Kidney glomerular epithelial cell (primary cell): ENCODE results near the gene ATP5F1C.
"Not testable (repeated sequence)": the region's sequence is repeated elsewhere in the genome, so short reads cannot be mapped to it uniquely, and the experiment has no call there.

Experiments used
- DNase-seq: peaks from one replicate; lab custom pipeline; 2025; lab: John Stamatoyannopoulos, UW

ATP5F1C gene

GRCh38 chr10:7794251-7795026 is 6.5 kb downstream of the ATP5F1C start:
- no peak for DNase-seq

DNA sequence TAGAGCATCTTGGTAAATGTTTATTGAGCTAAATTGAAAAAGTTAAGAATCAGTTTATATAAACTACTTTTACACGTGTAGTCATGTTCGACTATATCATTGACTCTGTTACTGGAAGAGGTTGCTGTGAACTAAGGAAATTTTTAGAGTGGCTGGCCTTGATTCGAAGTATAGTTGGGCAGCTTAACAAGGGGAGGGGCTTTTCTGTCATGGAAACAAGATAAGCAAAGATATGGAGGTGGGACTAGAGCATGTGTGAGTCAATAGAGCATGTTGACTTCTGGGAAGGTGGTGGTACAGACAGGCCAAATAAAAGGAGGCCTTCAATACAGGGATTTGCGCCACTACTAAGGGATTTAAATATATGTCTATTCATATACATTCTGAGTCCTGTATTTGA is 7.6 kb downstream of the ATP5F1C start:
- DNase-seq = peak; percentile 12

DNA sequence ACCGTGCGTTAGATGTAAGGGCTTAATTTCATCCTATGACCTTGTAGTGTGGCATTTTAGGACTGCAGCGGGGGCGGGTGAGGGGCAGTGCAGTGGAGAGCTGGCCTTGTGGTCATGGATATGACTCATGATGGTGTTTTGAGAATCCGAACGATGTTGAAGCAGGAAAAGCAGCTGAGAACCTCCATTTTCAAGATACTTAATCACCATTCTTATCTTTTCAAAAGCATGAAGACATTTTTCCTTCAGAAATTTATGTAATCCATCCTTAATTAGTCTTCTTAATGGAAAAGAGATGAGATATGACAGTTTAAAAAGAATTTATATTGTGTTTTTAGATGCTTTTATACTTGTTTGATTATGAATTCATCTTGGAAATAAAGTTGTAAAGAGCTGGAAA is 9.6 kb downstream of the ATP5F1C start:
- DNase-seq = peak; percentile 76

- no peak for DNase-seq
Observed at GRCh38 chr10:7802606-7803005, 14.6 kb downstream of the ATP5F1C start.

GRCh38 chr10:7804216-7804615 is 16.2 kb downstream of the ATP5F1C start:
- DNase-seq = no peak

DNA sequence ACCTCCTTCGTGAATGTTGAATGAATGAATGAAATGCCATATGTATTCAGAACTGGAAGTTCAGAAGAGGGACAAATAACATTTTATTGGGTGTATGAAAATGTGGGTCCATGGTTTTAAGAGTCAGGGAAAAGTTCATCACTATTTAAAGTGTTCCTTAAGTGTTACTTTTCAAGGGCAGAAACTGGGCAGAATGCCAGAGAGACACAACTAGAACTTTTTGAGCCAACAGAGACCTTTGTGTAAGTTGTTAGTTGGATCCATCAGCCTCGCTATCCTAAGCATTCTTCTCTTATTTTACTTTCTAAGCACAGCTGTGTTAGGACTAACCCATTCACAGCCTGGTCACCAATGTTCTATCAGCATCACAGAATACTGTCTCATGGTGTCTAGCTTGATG is 16.8 kb downstream of the ATP5F1C start:
- no peak for DNase-seq

DNA sequence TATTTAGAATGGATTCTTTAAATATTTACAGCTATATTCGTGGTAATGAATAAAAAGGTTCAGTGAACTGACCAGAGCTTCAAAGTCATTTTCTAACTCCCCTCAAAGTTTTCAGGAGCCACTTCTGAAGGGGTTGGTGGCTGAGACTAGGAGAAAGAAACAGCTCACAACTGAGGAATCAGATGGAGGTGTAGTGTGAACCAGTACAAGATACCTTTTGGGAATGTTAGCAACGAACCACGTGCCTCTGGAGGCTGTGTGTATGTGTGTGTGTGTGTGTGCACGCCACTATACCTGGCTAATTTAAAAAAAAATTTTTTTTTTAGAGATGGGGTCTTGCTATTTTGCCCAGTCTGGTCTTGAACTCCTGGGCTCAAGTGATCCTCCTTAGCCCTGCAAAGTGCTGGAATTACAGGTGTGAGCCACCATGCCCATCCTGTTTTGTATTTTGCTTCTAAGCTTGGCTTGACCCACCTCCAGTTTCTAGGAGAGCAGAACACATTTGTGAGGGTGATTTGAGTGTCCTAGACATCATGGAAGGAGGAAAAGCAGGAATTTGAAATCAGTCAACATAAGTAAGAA is 20.8 kb downstream of the ATP5F1C start:
- no peak for DNase-seq

GRCh38 chr10:7810443-7810842 is 22.5 kb downstream of the ATP5F1C start:
- DNase-seq = no peak

DNA sequence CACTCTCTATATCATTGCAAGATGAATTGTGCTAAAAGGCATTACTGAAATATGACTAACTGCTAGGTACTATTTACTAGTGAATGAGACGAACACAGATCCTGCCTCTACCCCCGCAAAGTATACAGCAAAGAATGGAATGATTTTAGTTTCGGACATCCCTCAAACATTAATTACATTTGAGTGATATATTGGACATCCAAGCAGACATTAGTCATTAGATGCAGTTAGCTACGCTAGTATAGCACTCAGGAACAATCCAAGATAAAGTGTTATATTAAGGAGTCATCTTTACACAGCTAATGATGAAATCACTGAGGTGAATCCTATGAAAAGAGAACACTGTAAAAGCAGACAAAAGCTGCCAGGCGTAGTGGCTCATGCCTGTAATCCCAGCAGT is 23.0 kb downstream of the ATP5F1C start:
- DNase-seq = peak; percentile 31

GRCh38 chr10:7811743-7812142 is 23.8 kb downstream of the ATP5F1C start:
- not testable (repeated sequence) for DNase-seq

GRCh38 chr10:7813481-7813880 is 25.5 kb downstream of the ATP5F1C start:
- DNase-seq = no peak

GRCh38 chr10:7817576-7817975 is 29.6 kb downstream of the ATP5F1C start:
- no peak for DNase-seq

DNA sequence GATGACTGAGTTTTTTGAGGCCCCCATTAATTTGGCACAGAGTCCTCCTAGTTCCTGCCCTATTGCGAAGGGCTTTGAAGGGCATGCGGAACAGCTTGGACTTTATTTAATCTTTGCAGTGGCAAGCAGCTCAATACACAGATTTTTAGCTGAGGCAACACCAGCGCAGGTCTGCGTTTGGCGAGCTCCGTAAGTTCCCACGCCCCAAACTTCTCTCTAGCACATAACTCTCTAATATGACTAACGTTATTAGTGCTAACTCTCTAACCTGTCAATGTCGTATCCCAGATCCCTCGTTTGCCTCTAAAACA is 30.0 kb downstream of the ATP5F1C start:
- DNase-seq = no peak

DNA sequence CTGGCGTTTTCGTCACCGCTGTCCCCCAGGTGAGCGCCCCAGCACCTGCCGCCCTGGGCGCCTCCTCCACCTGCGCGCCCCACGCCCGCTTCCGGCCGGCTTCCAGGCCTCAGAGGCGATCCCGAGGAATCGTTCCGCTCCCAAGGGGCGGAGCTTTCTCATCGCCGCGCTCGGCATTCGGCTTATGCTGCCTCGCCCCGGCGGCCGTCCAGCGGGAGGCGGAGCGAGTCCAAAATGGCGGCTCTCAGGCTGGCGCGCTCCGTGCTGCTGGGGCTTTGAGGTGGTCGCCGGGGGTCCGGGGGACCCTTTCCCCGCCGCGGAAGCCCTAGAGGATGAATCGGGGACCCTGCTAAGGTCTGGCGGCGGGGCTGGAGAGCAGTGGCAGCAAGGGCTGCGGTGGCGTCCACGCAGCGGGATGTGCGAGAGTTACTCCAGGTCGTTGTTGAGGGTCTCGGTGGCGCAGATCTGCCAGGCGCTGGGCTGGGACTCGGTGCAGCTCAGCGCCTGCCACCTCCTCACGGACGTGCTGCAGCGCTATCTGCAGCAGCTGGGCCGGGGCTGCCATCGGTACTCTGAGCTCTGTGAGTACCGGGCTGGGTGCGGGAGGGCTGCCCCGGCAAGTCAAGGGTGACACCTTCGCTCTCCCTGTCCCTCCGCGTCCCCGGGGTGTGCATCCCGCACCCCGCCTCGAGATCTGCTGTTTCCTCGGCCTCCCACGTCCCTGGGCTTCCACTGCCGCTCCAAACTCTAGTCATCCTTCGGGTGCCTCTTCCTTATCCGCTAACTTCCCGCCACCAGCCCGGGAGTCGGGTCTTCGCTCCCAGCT is 30.5 kb downstream of the ATP5F1C start, which contains the start of gene TAF3:
Gene TAF3, plus strand, starts transcription at position 211 of the 826 bp plus-strand sequence. Its CDS starts 205 bp downstream, at position 416.
- peak; percentile 88 for DNase-seq

DNA sequence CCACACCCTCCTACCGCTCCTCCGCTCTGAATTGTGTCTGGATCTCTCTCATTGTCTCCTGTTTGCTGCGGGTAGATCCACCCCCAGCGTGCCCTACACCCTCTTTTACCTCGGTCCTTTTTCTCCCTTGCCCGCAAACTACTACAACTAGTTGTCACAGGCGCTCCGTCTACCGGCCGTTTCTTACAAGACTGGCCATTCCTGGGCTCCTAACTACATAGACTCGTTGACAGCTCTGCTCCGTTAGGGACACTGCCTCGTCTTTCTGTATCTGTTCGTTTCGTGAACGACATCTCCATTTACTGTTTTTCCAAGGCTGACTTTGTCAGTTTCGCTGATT is 31.1 kb downstream of the ATP5F1C start:
- DNase-seq = peak; percentile 26

- DNase-seq = no peak
Observed at GRCh38 chr10:7824251-7824650, 36.3 kb downstream of the ATP5F1C start.

DNA sequence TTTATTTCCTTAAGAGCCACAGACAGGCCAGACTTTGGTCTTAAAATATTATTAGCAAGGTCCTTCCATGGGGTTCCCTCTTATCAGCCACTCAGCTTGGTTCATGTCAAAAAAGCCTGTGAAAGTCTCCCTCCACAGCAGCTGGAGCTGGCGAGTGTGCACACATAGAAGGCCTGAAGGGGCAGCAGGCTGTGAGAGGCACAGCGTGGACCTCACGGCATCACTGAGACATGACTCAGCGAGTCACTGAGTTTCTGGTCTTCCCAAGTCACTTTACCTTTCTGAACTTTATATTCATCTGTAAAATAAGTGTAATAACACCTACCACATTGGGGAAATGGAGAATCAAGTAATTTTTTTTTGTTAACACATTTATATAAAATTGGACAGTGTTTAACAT is 39.0 kb downstream of the ATP5F1C start:
- peak; percentile 16 for DNase-seq

- no peak for DNase-seq
Observed at GRCh38 chr10:7829289-7829834, 41.4 kb downstream of the ATP5F1C start.

DNA sequence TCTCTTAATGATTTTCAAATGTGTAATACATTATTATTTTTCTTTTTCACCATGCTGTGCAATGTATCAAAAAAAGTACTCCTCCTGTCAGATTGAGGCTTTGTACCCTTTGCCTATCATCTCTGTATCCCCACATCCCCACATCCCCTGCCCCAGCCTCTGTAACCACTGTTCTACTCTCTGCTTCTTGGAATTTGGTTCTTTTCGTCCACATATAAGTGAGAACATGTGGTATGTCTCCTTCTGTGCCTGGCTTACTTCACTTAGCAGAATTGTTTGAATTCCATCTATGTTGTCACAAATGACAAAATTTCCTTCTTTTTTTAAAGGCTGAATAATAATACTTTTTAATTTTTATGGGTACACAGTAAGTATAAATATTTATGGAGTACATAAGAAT is 44.1 kb downstream of the ATP5F1C start:
- DNase-seq = no peak

GRCh38 chr10:7833210-7833609 is 45.2 kb downstream of the ATP5F1C start:
- DNase-seq = no peak

DNA sequence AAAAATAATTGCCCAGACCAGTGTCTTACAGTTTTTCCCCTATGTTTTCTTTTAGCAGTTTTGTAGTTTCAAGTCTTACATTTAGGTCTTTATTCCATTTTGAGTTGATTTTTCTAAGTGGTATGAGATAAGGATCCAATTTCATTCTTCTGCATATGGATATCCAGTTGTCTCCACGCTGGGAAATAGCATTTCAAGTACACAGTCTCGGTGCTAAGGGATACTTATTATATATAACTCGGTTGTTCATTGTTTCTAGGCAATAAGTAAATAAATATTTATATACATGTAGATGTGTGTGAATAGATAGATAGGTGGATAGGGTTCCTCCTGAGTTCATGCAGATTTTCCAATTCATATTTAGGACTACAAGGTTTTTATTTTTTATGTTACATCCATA is 46.3 kb downstream of the ATP5F1C start:
- no peak for DNase-seq

DNA sequence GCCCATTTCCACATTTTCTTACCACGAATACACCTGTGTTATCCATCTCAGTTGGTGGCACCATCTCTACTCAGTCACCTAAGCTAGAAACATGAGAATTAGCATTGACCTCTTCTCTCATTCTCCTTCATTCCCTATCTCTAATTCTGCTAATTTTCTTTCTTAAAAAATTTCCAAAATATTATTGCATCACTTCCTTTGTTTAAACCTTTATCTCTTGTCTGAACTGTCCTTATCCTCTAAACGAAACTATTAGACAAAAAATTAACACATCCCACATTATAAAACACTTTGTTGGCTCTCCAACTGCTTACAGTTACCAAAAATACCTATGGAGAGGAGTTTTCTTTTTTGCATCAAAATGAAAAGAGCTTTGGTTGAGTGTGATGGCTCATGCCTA is 48.6 kb downstream of the ATP5F1C start:
- no peak for DNase-seq

GRCh38 chr10:7846591-7846990 is 58.6 kb downstream of the ATP5F1C start:
- DNase-seq = no peak
